Measurements from ENCODE around the gene PKP1. TPM values are rescaled to one million over a fixed set of nuclear protein-coding genes. Genes with fewer than 3 reads are reported as not detected.
"Not testable (repeated sequence)": the region's sequence is repeated elsewhere in the genome, so short reads cannot be mapped to it uniquely, and the experiment has no call there.

The PKP1 gene
- not detected for total RNA-seq

- Mint-ChIP-seq H3K9me3 (ENCODE audit: insufficient read depth) (no peaks in the 10 kb centered on the region), H3K27ac (no peak within 1 kb of the TSS), H3K27me3 (ENCODE audit: low read depth) (peaks cover 50% of the 10 kb centered on the region), H3K36me3 (ENCODE audit: low read depth) (no peaks in the 10 kb centered on the region), H3K4me1 (ENCODE audit: low read depth) (peaks cover 17% of the 10 kb centered on the region), H3K4me3 (peak within 1 kb of the TSS; percentile 15)
- peak; percentile 38 for DNase-seq
- ChIA-PET POLR2A (no interaction called here), CTCF (interaction anchor here (0.6 to 0.8 kb wide), 2 partner anchors 17 to 76 kb away, joined by 3 read pairs; no protein-coding TSS in a partner anchor)
- peak; percentile 75 for ATAC-seq
These were observed at the start of gene PKP1 for GRCh38 chr1:201282931-201283829. Gene PKP1 (plus strand): TSS chr1:201283506. CDS start chr1:201283703, 197 bp downstream.

- ATAC-seq; DNase-seq; H3K36me3 Mint-ChIP-seq (ENCODE audit: low read depth); H3K27ac Mint-ChIP-seq; H3K4me1 Mint-ChIP-seq (ENCODE audit: low read depth); POLR2A ChIA-PET; CTCF ChIA-PET; H3K4me3 Mint-ChIP-seq; H3K9me3 Mint-ChIP-seq (ENCODE audit: insufficient read depth): not testable (repeated sequence)
- H3K27me3 Mint-ChIP-seq (ENCODE audit: low read depth), result peaks cover 32% of the 10 kb centered on the region
These were observed 43.7 kb upstream of the PKP1 start for GRCh38 chr1:201239646-201240045.

GRCh38 chr1:201240171-201240570, 43.1 kb upstream of the PKP1 start:
- Mint-ChIP-seq H3K4me1 (ENCODE audit: low read depth) (no peaks in the 10 kb centered on the region), H3K27me3 (ENCODE audit: low read depth) (peaks cover 38% of the 10 kb centered on the region)

GRCh38 chr1:201241736-201242135, 41.6 kb upstream of the PKP1 start:
- Mint-ChIP-seq H3K4me3 (no peak overlapping the region), H3K4me1 (ENCODE audit: low read depth) (no peaks in the 10 kb centered on the region), H3K9me3 (ENCODE audit: insufficient read depth) (no peaks in the 10 kb centered on the region), H3K27ac (no peak overlapping the region), H3K36me3 (ENCODE audit: low read depth) (no peaks in the 10 kb centered on the region), H3K27me3 (ENCODE audit: low read depth) (peaks cover 40% of the 10 kb centered on the region)
- ChIA-PET CTCF (no interaction called here), POLR2A (no interaction called here)
- no peak for DNase-seq
- no peak for ATAC-seq

More at GRCh38 chr1:201240171-201240570, 43.1 kb upstream of the PKP1 start:
- ChIA-PET POLR2A (no interaction called here), CTCF (no interaction called here)
- no peaks in the 10 kb centered on the region for H3K36me3 Mint-ChIP-seq (ENCODE audit: low read depth)
- ATAC-seq (no peak), DNase-seq (no peak)
- H3K9me3 Mint-ChIP-seq (ENCODE audit: insufficient read depth), result no peaks in the 10 kb centered on the region
- no peak overlapping the region for H3K4me3 Mint-ChIP-seq
- no peak overlapping the region for H3K27ac Mint-ChIP-seq

- Mint-ChIP-seq H3K27ac (no peak overlapping the region), H3K27me3 (ENCODE audit: low read depth) (peaks cover 32% of the 10 kb centered on the region), H3K4me1 (ENCODE audit: low read depth) (no peaks in the 10 kb centered on the region), H3K9me3 (ENCODE audit: insufficient read depth) (no peaks in the 10 kb centered on the region), H3K4me3 (no peak overlapping the region), H3K36me3 (ENCODE audit: low read depth) (no peaks in the 10 kb centered on the region)
- ChIA-PET CTCF (no interaction called here), POLR2A (no interaction called here)
- ATAC-seq (no peak), DNase-seq (no peak)
These were observed 38.2 kb upstream of the PKP1 start for GRCh38 chr1:201245082-201245481.

- ChIA-PET CTCF (no interaction called here), POLR2A (no interaction called here)
- no peaks in the 10 kb centered on the region for H3K4me1 Mint-ChIP-seq (ENCODE audit: low read depth)
- no peak overlapping the region for H3K4me3 Mint-ChIP-seq
- no peak for DNase-seq
- no peaks in the 10 kb centered on the region for H3K9me3 Mint-ChIP-seq (ENCODE audit: insufficient read depth)
- no peak for ATAC-seq
- H3K27ac Mint-ChIP-seq, result no peak overlapping the region
- peaks cover 13% of the 10 kb centered on the region for H3K27me3 Mint-ChIP-seq (ENCODE audit: low read depth)
- no peaks in the 10 kb centered on the region for H3K36me3 Mint-ChIP-seq (ENCODE audit: low read depth)
These were observed 34.4 kb upstream of the PKP1 start for GRCh38 chr1:201248721-201249559.

GRCh38 chr1:201250326-201251011, 32.8 kb upstream of the PKP1 start:
- DNase-seq, result no peak
- ChIA-PET CTCF (no interaction called here), POLR2A (no interaction called here)
- Mint-ChIP-seq H3K4me1 (ENCODE audit: low read depth) (no peaks in the 10 kb centered on the region), H3K27me3 (ENCODE audit: low read depth) (peaks cover under 1% of the 10 kb centered on the region), H3K9me3 (ENCODE audit: insufficient read depth) (no peaks in the 10 kb centered on the region), H3K36me3 (ENCODE audit: low read depth) (no peaks in the 10 kb centered on the region), H3K27ac (no peak overlapping the region), H3K4me3 (no peak overlapping the region)
- no peak for ATAC-seq

GRCh38 chr1:201251411-201251810, 31.9 kb upstream of the PKP1 start:
- POLR2A ChIA-PET, result no interaction called here

GRCh38 chr1:201251851-201252430, 31.4 kb upstream of the PKP1 start:
- Mint-ChIP-seq H3K4me3 (no peak overlapping the region), H3K27me3 (ENCODE audit: low read depth) (no peaks in the 10 kb centered on the region), H3K9me3 (ENCODE audit: insufficient read depth) (no peaks in the 10 kb centered on the region), H3K27ac (no peak overlapping the region), H3K4me1 (ENCODE audit: low read depth) (no peaks in the 10 kb centered on the region), H3K36me3 (ENCODE audit: low read depth) (no peaks in the 10 kb centered on the region)
- DNase-seq (no peak), ATAC-seq (no peak)
- ChIA-PET POLR2A (no interaction called here), CTCF (interaction anchor here (1.2 kb wide), 1 partner anchor 110 kb away, joined by 3 read pairs; no protein-coding TSS in a partner anchor)

More at GRCh38 chr1:201251411-201251810, 31.9 kb upstream of the PKP1 start:
- Mint-ChIP-seq H3K27ac (no peak overlapping the region), H3K9me3 (ENCODE audit: insufficient read depth) (no peaks in the 10 kb centered on the region), H3K27me3 (ENCODE audit: low read depth) (no peaks in the 10 kb centered on the region), H3K36me3 (ENCODE audit: low read depth) (no peaks in the 10 kb centered on the region), H3K4me1 (ENCODE audit: low read depth) (no peaks in the 10 kb centered on the region), H3K4me3 (no peak overlapping the region)
- ATAC-seq (no peak), DNase-seq (no peak)
- CTCF ChIA-PET, result interaction anchor here (1.2 kb wide), 1 partner anchor 110 kb away, joined by 3 read pairs; no protein-coding TSS in a partner anchor

GRCh38 chr1:201252944-201253371, 30.3 kb upstream of the PKP1 start:
- CTCF ChIA-PET, result no interaction called here
- ATAC-seq (no peak), DNase-seq (peak; percentile 12)
- Mint-ChIP-seq H3K27me3 (ENCODE audit: low read depth) (no peaks in the 10 kb centered on the region), H3K9me3 (ENCODE audit: insufficient read depth) (no peaks in the 10 kb centered on the region), H3K36me3 (ENCODE audit: low read depth) (no peaks in the 10 kb centered on the region), H3K4me3 (no peak overlapping the region), H3K4me1 (ENCODE audit: low read depth) (no peaks in the 10 kb centered on the region), H3K27ac (no peak overlapping the region)
- POLR2A ChIA-PET, result no interaction called here

GRCh38 chr1:201253411-201253810, 29.9 kb upstream of the PKP1 start:
- ChIA-PET POLR2A (no interaction called here), CTCF (interaction anchor here (1.1 to 1.6 kb wide), 3 partner anchors 31 to 105 kb away, joined by 3 to 5 read pairs (median 4); no protein-coding TSS in a partner anchor)
- Mint-ChIP-seq H3K4me3 (no peak overlapping the region), H3K9me3 (ENCODE audit: insufficient read depth) (no peaks in the 10 kb centered on the region), H3K4me1 (ENCODE audit: low read depth) (no peaks in the 10 kb centered on the region), H3K27ac (no peak overlapping the region), H3K36me3 (ENCODE audit: low read depth) (no peaks in the 10 kb centered on the region), H3K27me3 (ENCODE audit: low read depth) (no peaks in the 10 kb centered on the region)
- DNase-seq (no peak), ATAC-seq (no peak)

All from activated CD8-positive, alpha-beta T cell treated with anti-CD3 and anti-CD28 coated beads, Interleukin-2, amount 10 ng/mL, durations not matched to agents 7 days and 5 days (primary cell).